ENCODE data around the gene MANBA. TPM values are rescaled to one million over a fixed set of nuclear protein-coding genes. Genes with fewer than 3 reads are reported as not detected.

MANBA gene
- total and polyA plus RNA-seq, 2 of the 13 experiments (the other 11 are each of a cell fraction or from before 2014, with no cell fraction given), result 11.7 to 33.3 TPM

DNA sequence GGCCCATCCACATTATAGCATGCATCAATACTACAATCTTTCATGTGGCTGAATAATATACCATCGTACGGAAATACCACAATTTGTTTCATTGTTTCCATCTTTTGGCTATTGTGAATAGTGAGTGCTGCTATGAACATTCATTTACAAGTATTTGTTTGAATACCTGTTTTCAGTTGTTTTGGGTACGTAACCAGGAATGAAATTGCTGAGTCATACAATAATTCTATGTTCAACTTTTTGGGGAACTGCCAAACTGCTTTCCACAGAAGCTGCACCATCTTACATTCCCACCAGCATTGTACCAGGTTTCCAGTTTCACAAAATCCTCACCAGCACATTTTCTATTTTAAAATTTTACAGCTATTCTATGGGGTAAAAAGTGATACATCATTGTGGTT lies 28.5 kb upstream of the MANBA start (continued):
- TF ChIP-seq ZNF614 (CRISPR knock-in tag; IDR thresholded peaks at IDR 0.05; ENCODE audit: borderline replicate concordance) (no peak), FOXJ3 (CRISPR knock-in tag; IDR thresholded peaks at IDR 0.05; ENCODE audit: borderline replicate concordance) (no peak), NPAS2 (CRISPR knock-in tag; IDR thresholded peaks at IDR 0.05; ENCODE audit: borderline replicate concordance) (no peak), MAFK (conservative IDR thresholded peaks at IDR 0.05 in 1 of 2, IDR thresholded peaks at IDR 0.05 in 1 of 2; ENCODE audit: low read length in 2 of 2) (peak; percentile 95 to 97), NCOA1 (CRISPR knock-in tag; IDR thresholded peaks at IDR 0.05) (no peak), ZNF264 (CRISPR knock-in tag; IDR thresholded peaks at IDR 0.05) (no peak), ZNF383 (CRISPR knock-in tag; IDR thresholded peaks at IDR 0.05; ENCODE audit: borderline replicate concordance) (no peak), EZH2 (conservative IDR thresholded peaks at IDR 0.05; ENCODE audit: low read depth, low read length) (no peak)
- TF ChIP-seq, protein P1, sequence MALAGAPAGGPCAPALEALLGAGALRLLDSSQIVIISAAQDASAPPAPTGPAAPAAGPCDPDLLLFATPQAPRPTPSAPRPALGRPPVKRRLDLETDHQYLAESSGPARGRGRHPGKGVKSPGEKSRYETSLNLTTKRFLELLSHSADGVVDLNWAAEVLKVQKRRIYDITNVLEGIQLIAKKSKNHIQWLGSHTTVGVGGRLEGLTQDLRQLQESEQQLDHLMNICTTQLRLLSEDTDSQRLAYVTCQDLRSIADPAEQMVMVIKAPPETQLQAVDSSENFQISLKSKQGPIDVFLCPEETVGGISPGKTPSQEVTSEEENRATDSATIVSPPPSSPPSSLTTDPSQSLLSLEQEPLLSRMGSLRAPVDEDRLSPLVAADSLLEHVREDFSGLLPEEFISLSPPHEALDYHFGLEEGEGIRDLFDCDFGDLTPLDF (CRISPR knock-in tag; IDR thresholded peaks at IDR 0.05), result no peak

DNA sequence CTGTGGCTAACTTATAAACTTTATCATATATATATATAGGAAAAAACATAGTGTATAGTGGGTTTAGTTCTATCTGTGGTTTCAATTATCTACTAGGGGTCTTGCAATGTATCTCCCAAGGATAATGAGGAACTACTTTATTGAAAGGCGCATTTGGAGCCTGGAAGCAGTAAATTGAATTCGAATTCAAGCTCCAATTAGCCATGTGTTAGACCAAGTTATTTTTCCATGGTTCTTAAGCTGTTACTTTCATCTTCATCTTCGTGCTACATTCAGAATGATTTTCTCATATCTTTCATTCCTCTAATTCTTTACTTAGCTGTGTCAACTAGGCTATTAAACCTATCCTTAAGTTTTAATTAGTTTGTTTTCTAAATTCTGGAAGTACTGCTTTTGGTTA lies 27.2 kb upstream of the MANBA start:
- in situ Hi-C loops (cut with HindIII; ENCODE audit: extremely low pct_ligation_motif_present, low pct_unique_long_range_greater_than_20kb), result no loop called here
- no peak for TF ChIP-seq HMG20B (CRISPR knock-in tag; conservative IDR thresholded peaks at IDR 0.05)
- TF ChIP-seq REPIN1 (CRISPR knock-in tag; IDR thresholded peaks at IDR 0.05; ENCODE audit: borderline replicate concordance, low read depth), result no peak
- no peak for TF ChIP-seq ZNF33B (CRISPR knock-in tag; IDR thresholded peaks at IDR 0.05)
- no peak for TF ChIP-seq ZNF124 (CRISPR knock-in tag; IDR thresholded peaks at IDR 0.05)
- no peak for TF ChIP-seq ONECUT2 (CRISPR knock-in tag; IDR thresholded peaks at IDR 0.05)
- no peak for TF ChIP-seq ZFP36L2 (CRISPR knock-in tag; IDR thresholded peaks at IDR 0.05)
- TF ChIP-seq SMAD9 (CRISPR knock-in tag; IDR thresholded peaks at IDR 0.05), result no peak
- TF ChIP-seq, protein P2, sequence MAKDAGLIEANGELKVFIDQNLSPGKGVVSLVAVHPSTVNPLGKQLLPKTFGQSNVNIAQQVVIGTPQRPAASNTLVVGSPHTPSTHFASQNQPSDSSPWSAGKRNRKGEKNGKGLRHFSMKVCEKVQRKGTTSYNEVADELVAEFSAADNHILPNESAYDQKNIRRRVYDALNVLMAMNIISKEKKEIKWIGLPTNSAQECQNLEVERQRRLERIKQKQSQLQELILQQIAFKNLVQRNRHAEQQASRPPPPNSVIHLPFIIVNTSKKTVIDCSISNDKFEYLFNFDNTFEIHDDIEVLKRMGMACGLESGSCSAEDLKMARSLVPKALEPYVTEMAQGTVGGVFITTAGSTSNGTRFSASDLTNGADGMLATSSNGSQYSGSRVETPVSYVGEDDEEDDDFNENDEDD (CRISPR knock-in tag; IDR thresholded peaks at IDR 0.05; ENCODE audit: borderline replicate concordance), result no peak
- TF ChIP-seq, protein P3, sequence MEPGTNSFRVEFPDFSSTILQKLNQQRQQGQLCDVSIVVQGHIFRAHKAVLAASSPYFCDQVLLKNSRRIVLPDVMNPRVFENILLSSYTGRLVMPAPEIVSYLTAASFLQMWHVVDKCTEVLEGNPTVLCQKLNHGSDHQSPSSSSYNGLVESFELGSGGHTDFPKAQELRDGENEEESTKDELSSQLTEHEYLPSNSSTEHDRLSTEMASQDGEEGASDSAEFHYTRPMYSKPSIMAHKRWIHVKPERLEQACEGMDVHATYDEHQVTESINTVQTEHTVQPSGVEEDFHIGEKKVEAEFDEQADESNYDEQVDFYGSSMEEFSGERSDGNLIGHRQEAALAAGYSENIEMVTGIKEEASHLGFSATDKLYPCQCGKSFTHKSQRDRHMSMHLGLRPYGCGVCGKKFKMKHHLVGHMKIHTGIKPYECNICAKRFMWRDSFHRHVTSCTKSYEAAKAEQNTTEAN (CRISPR knock-in tag; conservative IDR thresholded peaks at IDR 0.05), result no peak
- no peak for TF ChIP-seq ATRX (CRISPR knock-in tag; IDR thresholded peaks at IDR 0.05; ENCODE audit: borderline replicate concordance)
- no peak for TF ChIP-seq MTF1 (CRISPR knock-in tag; IDR thresholded peaks at IDR 0.05)
- TF ChIP-seq ZNF598 (CRISPR knock-in tag; IDR thresholded peaks at IDR 0.05; ENCODE audit: borderline replicate concordance), result no peak
- Histone ChIP-seq H3K9me3 (ENCODE audit: low read length) (no peaks in the 10 kb centered on the region), H2AFZ (ENCODE audit: low read length) (no peak overlapping the region), H3K36me3 (replicated peaks in 1 of 2; ENCODE audit: control insufficient read depth in 1 of 2, insufficient read depth in 2 of 2, low read length in 2 of 2) (no peaks in the 10 kb centered on the region; a peak in 1 of 5 replicates), H3K4me3 (replicated peaks in 1 of 3; ENCODE audit: insufficient read depth in 1 of 3, low read depth in 2 of 3, low read length in 3 of 3) (no peak overlapping the region), H3K79me2 (ENCODE audit: insufficient read depth, low read length) (no peaks in the 10 kb centered on the region), H3K27ac (ENCODE audit: extremely low read length, insufficient read depth, low read length) (no peak overlapping the region), H4K20me1 (ENCODE audit: insufficient read depth, low read length) (no peaks in the 10 kb centered on the region), H3K9ac (ENCODE audit: insufficient read depth, low read depth, low read length) (no peak overlapping the region), H3K27me3 (ENCODE audit: control insufficient read depth in 1 of 2, insufficient read depth in 2 of 2, low read length in 2 of 2) (no peaks in the 10 kb centered on the region), H3K4me2 (ENCODE audit: low read depth, low read length) (no peak overlapping the region), H3K4me1 (ENCODE audit: insufficient read depth, low read length) (no peaks in the 10 kb centered on the region)
- no TSS peak for BruUV-seq (replicated peaks)
- FAIRE-seq (no peak), ATAC-seq (no peak), DNase-seq (ENCODE audit: low spot score) (no peak)
- POLR2A ChIA-PET, result no interaction called here
- CTCF ChIA-PET (ENCODE audit: low intra/inter-chr PET ratio, low total read pairs), result no interaction called here
- 93% methylated on average over 3 of the region's 3 CpGs for WGBS (ENCODE audit: low lambda C conversion rate)
- intact Hi-C loops (cut with micrococcal nuclease; ENCODE audit: unreplicated experiment), result no loop called here
